ENCODE measurements around the gene MON2. TPM values are rescaled to one million over a fixed set of nuclear protein-coding genes. Genes with fewer than 3 reads are reported as not detected.

MON2 gene
- total RNA-seq, 1 donor from 2014 or later: 43.4 TPM

- TF ChIP-seq CTCF (IDR thresholded peaks at IDR 0.05; ENCODE audit: partially characterized antibody, unreplicated experiment): no peak
- H3K27ac Mint-ChIP-seq (ENCODE audit: unreplicated experiment): peak overlapping the region; percentile 71
- peaks cover 7% of the 10 kb centered on the region for H3K9me3 Mint-ChIP-seq (ENCODE audit: unreplicated experiment)
- peaks cover 4% of the 10 kb centered on the region for H3K36me3 Mint-ChIP-seq (ENCODE audit: unreplicated experiment)
- H3K27me3 Mint-ChIP-seq (ENCODE audit: unreplicated experiment): no peaks in the 10 kb centered on the region
- peak overlapping the region; percentile 80 for H3K4me3 Mint-ChIP-seq (ENCODE audit: unreplicated experiment)
- peaks cover 5% of the 10 kb centered on the region for H3K4me1 Mint-ChIP-seq (ENCODE audit: low read depth, unreplicated experiment)
- DNase-seq: no peak
Measured at GRCh38 chr12:62466018-62466593, 520 bp upstream of the MON2 start.

- Mint-ChIP-seq H3K36me3 (ENCODE audit: unreplicated experiment) (peaks cover 4% of the 10 kb centered on the region), H3K4me3 (ENCODE audit: unreplicated experiment) (peak overlapping the region; percentile 95), H3K27me3 (ENCODE audit: unreplicated experiment) (no peaks in the 10 kb centered on the region), H3K9me3 (ENCODE audit: unreplicated experiment) (peaks cover 3% of the 10 kb centered on the region), H3K4me1 (ENCODE audit: low read depth, unreplicated experiment) (peaks cover 5% of the 10 kb centered on the region), H3K27ac (ENCODE audit: unreplicated experiment) (no peak overlapping the region)
- no peak for TF ChIP-seq CTCF (IDR thresholded peaks at IDR 0.05; ENCODE audit: partially characterized antibody, unreplicated experiment)
- no peak for DNase-seq
Measured at GRCh38 chr12:62468397-62468796, 1.8 kb downstream of the MON2 start.

GRCh38 chr12:62468935-62469334, 2.3 kb downstream of the MON2 start:
- H3K27me3 Mint-ChIP-seq (ENCODE audit: unreplicated experiment): no peaks in the 10 kb centered on the region
- TF ChIP-seq CTCF (IDR thresholded peaks at IDR 0.05; ENCODE audit: partially characterized antibody, unreplicated experiment): no peak
- H3K27ac Mint-ChIP-seq (ENCODE audit: unreplicated experiment): no peak overlapping the region
- no peaks in the 10 kb centered on the region for H3K9me3 Mint-ChIP-seq (ENCODE audit: unreplicated experiment)
- H3K4me3 Mint-ChIP-seq (ENCODE audit: unreplicated experiment): no peak overlapping the region
- H3K4me1 Mint-ChIP-seq (ENCODE audit: low read depth, unreplicated experiment): peaks cover 5% of the 10 kb centered on the region
- H3K36me3 Mint-ChIP-seq (ENCODE audit: unreplicated experiment): no peaks in the 10 kb centered on the region
- DNase-seq: no peak

GRCh38 chr12:62469704-62470103, 3.1 kb downstream of the MON2 start:
- no peak for DNase-seq
- H3K4me1 Mint-ChIP-seq (ENCODE audit: low read depth, unreplicated experiment): peaks cover 5% of the 10 kb centered on the region
- H3K9me3 Mint-ChIP-seq (ENCODE audit: unreplicated experiment): no peaks in the 10 kb centered on the region
- no peak overlapping the region for H3K4me3 Mint-ChIP-seq (ENCODE audit: unreplicated experiment)
- H3K27me3 Mint-ChIP-seq (ENCODE audit: unreplicated experiment): peaks cover 1% of the 10 kb centered on the region
- H3K27ac Mint-ChIP-seq (ENCODE audit: unreplicated experiment): no peak overlapping the region
- TF ChIP-seq CTCF (IDR thresholded peaks at IDR 0.05; ENCODE audit: partially characterized antibody, unreplicated experiment): no peak
- no peaks in the 10 kb centered on the region for H3K36me3 Mint-ChIP-seq (ENCODE audit: unreplicated experiment)

GRCh38 chr12:62471734-62472133, 5.1 kb downstream of the MON2 start:
- H3K27me3 Mint-ChIP-seq (ENCODE audit: unreplicated experiment): peaks cover 2% of the 10 kb centered on the region
- no peak overlapping the region for H3K4me3 Mint-ChIP-seq (ENCODE audit: unreplicated experiment)
- no peak for DNase-seq
- no peaks in the 10 kb centered on the region for H3K36me3 Mint-ChIP-seq (ENCODE audit: unreplicated experiment)
- H3K27ac Mint-ChIP-seq (ENCODE audit: unreplicated experiment): no peak overlapping the region
- H3K4me1 Mint-ChIP-seq (ENCODE audit: low read depth, unreplicated experiment): peaks cover 5% of the 10 kb centered on the region
- no peaks in the 10 kb centered on the region for H3K9me3 Mint-ChIP-seq (ENCODE audit: unreplicated experiment)
- no peak for TF ChIP-seq CTCF (IDR thresholded peaks at IDR 0.05; ENCODE audit: partially characterized antibody, unreplicated experiment)

All from glutamatergic neuron (in vitro differentiated cells).